22Rv1 (cell line): Measurements from ENCODE around the gene MEIKIN.

Experiments
- ZFX ChIP-seq: fragments of 450-650 bp; IDR thresholded peaks from 2 replicates; pipeline ENCODE4 v1.6.1; 2017; ENCODE audit warnings: antibody characterized with exemption, borderline replicate concordance
- TF ChIP-seq, protein P1 (sequence below): fragments of 450-650 bp; IDR thresholded peaks from 2 replicates; pipeline ENCODE4 v1.5.1; 2017; ENCODE audit warnings: mild to moderate bottlenecking

DNA sequence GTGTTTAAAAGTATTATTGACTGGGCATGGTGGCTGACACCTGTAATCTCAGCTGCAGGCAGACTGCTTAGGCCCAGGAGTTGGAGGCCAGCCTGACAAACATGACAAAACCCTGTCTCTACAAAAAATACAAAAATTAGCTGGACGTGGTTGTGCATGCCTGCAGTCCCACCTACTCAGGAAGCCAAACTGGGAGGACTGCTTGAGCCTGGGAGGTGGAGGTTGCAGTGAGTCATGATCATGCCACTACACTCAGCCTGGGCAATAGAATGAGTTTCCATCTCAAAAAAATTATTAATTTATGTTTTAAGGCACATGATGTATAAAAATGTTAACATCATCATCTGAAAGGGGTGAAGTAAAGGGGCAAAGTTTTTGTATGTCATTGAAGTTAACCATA lies 98.9 kb downstream of the MEIKIN start:
- TF ChIP-seq, protein P1, sequence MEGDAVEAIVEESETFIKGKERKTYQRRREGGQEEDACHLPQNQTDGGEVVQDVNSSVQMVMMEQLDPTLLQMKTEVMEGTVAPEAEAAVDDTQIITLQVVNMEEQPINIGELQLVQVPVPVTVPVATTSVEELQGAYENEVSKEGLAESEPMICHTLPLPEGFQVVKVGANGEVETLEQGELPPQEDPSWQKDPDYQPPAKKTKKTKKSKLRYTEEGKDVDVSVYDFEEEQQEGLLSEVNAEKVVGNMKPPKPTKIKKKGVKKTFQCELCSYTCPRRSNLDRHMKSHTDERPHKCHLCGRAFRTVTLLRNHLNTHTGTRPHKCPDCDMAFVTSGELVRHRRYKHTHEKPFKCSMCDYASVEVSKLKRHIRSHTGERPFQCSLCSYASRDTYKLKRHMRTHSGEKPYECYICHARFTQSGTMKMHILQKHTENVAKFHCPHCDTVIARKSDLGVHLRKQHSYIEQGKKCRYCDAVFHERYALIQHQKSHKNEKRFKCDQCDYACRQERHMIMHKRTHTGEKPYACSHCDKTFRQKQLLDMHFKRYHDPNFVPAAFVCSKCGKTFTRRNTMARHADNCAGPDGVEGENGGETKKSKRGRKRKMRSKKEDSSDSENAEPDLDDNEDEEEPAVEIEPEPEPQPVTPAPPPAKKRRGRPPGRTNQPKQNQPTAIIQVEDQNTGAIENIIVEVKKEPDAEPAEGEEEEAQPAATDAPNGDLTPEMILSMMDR: no peak
- TF ChIP-seq ZFX: no peak
